MCF 10A (cell line): Measurements from ENCODE around the gene AKT1S1. TPM values are rescaled to one million over a fixed set of nuclear protein-coding genes. Genes with fewer than 3 reads are reported as not detected.
A peak's percentile ranks its signal among the peaks of the same experiment; 100 is the strongest.

Source experiments
- BruUV-seq: library from RNA; stranded (reverse); fragments of 400-500 nt; replicated peaks from 2 replicates; lab custom pipeline; 2021; lab: Mats Ljungman, UMichigan
- CTCF ChIA-PET: fragments of 300-600 bp; sonication (Branson Sonifier 250); formaldehyde crosslinking; extraction: SDS; loops from one replicate; lab custom pipeline; 2021; ENCODE audit warnings: antibody characterized with exemption, inconsistent platforms; lab: Yijun Ruan, JAX
- POLR2A ChIA-PET: fragments of 300-600, 350-650 bp; sonication (Branson Sonifier 250); formaldehyde crosslinking; extraction: SDS; loops from one replicate; lab custom pipeline; 2020; ENCODE audit warnings: antibody characterized with exemption, inconsistent platforms; lab: Yijun Ruan, JAX
- DNase-seq: peaks from one replicate; pipeline ENCODE4 v3.0.0-alpha.2; 2018; ENCODE audit not compliant: unreplicated experiment
- H3K27ac Mint-ChIP-seq: one replicate; pipeline ENCODE4 v1.8.0; 2022; ENCODE audit warnings: mild to moderate bottlenecking, low read depth, mixed read lengths; ENCODE audit not compliant: unreplicated experiment
- H3K27me3 Mint-ChIP-seq: one replicate; pipeline ENCODE4 v1.8.0; 2022; ENCODE audit warnings: mixed read lengths; ENCODE audit not compliant: insufficient read depth, unreplicated experiment
- H3K36me3 Mint-ChIP-seq: one replicate; pipeline ENCODE4 v1.8.0; 2022; ENCODE audit warnings: mild to moderate bottlenecking, moderate library complexity, mixed read lengths; ENCODE audit not compliant: insufficient read depth, unreplicated experiment
- H3K4me1 Mint-ChIP-seq: one replicate; pipeline ENCODE4 v1.8.0; 2022; ENCODE audit warnings: mixed read lengths; ENCODE audit not compliant: insufficient read depth, unreplicated experiment
- H3K4me3 Mint-ChIP-seq: one replicate; pipeline ENCODE4 v1.8.0; 2022; ENCODE audit warnings: mild to moderate bottlenecking, moderate library complexity, mixed read lengths; ENCODE audit not compliant: unreplicated experiment
- H3K9me3 Mint-ChIP-seq: one replicate; pipeline ENCODE4 v1.8.0; 2022; ENCODE audit warnings: mixed read lengths; ENCODE audit not compliant: unreplicated experiment
- intact Hi-C: fragments of 100-400 bp; cut with micrococcal nuclease; formaldehyde crosslinking; loops from 2 replicates; pipeline ENCODE4 v1.14.1; 2022
- total RNA-seq: library from RNA; stranded (reverse); gene quantifications from 2 replicates; pipeline ENCODE4 v1.2.3, GENCODE V29; 2022
- TF ChIP-seq, protein P1 (sequence below): fragments of 200-600 bp; IDR thresholded peaks from one replicate; pipeline ENCODE4 v1.8.0; 2022; ENCODE audit warnings: antibody characterized with exemption, mild to moderate bottlenecking; ENCODE audit not compliant: unreplicated experiment

The AKT1S1 gene
- total RNA-seq, 1 experiment from 2014 or later, result 74.7 TPM

DNA sequence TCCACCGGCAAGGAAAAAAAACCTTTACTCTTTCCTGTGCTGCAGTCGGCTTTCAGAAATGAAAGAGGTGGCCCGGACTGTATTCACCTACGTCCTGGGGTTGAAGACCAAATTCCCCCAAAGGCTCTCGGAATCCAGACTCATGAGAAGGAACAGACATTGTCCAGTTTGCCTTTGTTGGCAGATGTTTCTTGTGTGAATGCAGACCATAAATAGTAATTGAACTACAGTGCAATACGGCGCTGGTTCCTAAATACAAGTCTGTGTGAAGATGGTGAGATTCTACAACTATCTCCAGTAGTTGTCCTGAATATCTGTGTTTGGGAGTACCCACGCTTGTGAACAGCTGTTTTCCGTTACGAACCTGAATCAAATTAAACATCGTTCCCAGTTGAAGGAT is 37.4 kb downstream of the AKT1S1 start:
- H3K4me3 Mint-ChIP-seq, result no peak overlapping the region
- ChIA-PET POLR2A (interaction anchor here (0.7 to 1.5 kb wide), 2 partner anchors 8 to 544 kb away, joined by 3 to 6 read pairs; no protein-coding TSS in a partner anchor), CTCF (no interaction called here)
- intact Hi-C loops, result no loop called here
- DNase-seq, result no peak
- H3K36me3 Mint-ChIP-seq, result peaks cover 55% of the 10 kb centered on the region
- TF ChIP-seq, protein P1, sequence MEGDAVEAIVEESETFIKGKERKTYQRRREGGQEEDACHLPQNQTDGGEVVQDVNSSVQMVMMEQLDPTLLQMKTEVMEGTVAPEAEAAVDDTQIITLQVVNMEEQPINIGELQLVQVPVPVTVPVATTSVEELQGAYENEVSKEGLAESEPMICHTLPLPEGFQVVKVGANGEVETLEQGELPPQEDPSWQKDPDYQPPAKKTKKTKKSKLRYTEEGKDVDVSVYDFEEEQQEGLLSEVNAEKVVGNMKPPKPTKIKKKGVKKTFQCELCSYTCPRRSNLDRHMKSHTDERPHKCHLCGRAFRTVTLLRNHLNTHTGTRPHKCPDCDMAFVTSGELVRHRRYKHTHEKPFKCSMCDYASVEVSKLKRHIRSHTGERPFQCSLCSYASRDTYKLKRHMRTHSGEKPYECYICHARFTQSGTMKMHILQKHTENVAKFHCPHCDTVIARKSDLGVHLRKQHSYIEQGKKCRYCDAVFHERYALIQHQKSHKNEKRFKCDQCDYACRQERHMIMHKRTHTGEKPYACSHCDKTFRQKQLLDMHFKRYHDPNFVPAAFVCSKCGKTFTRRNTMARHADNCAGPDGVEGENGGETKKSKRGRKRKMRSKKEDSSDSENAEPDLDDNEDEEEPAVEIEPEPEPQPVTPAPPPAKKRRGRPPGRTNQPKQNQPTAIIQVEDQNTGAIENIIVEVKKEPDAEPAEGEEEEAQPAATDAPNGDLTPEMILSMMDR, result no peak
- BruUV-seq, result no TSS peak
- peaks cover 4% of the 10 kb centered on the region for H3K4me1 Mint-ChIP-seq
- H3K9me3 Mint-ChIP-seq, result no peaks in the 10 kb centered on the region
- no peaks in the 10 kb centered on the region for H3K27me3 Mint-ChIP-seq
- no peak overlapping the region for H3K27ac Mint-ChIP-seq

GRCh38 chr19:49838885-49839588 is 38.1 kb downstream of the AKT1S1 start:
- H3K36me3 Mint-ChIP-seq, result peaks cover 57% of the 10 kb centered on the region

DNA sequence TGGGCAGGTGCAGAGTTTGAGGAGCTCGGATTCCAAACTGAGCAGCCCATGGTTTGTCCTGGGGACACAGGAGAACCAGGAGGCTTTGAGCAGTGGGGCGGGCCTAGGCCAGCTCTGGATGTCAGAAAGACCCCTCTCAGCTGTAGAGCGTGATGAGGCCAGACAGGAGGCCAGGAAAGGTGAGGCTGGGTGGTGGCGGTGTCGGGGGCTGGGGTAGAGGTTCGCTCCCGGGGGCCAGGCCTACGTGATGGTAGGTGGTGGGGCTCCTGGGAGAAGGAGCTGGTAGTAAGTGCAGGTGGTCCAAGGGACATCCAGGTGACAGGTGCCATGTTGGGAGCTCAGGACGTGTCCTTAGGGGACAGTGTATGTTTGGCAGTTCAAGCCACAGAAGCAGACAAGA is 39.7 kb downstream of the AKT1S1 start:
- H3K36me3 Mint-ChIP-seq, result peaks cover 71% of the 10 kb centered on the region

More at GRCh38 chr19:49838885-49839588, 38.1 kb downstream of the AKT1S1 start:
- Mint-ChIP-seq H3K27ac (no peak overlapping the region), H3K4me1 (peaks cover 4% of the 10 kb centered on the region), H3K27me3 (no peaks in the 10 kb centered on the region), H3K4me3 (no peak overlapping the region), H3K9me3 (no peaks in the 10 kb centered on the region)
- POLR2A ChIA-PET, result interaction anchor here (0.7 to 1.5 kb wide), 3 partner anchors 9 to 545 kb away, joined by 3 to 6 read pairs (median 4); no protein-coding TSS in a partner anchor
- TSS peak; percentile 27 for BruUV-seq
- TF ChIP-seq, protein P1, result no peak
- no peak for DNase-seq
- intact Hi-C loops, result no loop called here
- CTCF ChIA-PET, result no interaction called here

DNA sequence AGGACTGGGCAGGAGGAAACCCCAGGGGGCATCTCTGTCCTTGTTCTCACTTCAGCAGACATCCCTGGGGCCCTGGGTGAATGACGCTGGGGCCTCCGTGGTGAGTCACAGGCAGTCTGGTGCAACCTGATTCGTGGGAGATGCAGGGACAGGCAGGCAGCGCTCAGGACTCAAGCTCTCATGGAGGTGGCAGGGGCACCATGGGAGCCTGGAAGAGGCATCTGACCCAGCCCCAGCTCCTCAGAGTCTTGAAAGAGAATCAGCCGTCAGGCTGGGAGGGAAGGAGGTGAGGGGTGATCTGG is 40.2 kb downstream of the AKT1S1 start:
- DNase-seq, result peak; percentile 68
- Mint-ChIP-seq H3K4me1 (peaks cover 4% of the 10 kb centered on the region), H3K4me3 (no peak overlapping the region), H3K36me3 (peaks cover 75% of the 10 kb centered on the region), H3K27me3 (no peaks in the 10 kb centered on the region), H3K9me3 (no peaks in the 10 kb centered on the region), H3K27ac (no peak overlapping the region)
- TF ChIP-seq, protein P1, result no peak
- CTCF ChIA-PET, result no interaction called here
- POLR2A ChIA-PET, result interaction anchor here (0.9 to 1.8 kb wide), 3 partner anchors 11 to 23 kb away, joined by 4 to 5 read pairs (median 5); partner anchors contain the start of gene FUZ
- no TSS peak for BruUV-seq
- intact Hi-C loops, result no loop called here

More for the DNA sequence above, 39.7 kb downstream of the AKT1S1 start:
- intact Hi-C loops, result no loop called here
- Mint-ChIP-seq H3K4me1 (peaks cover 4% of the 10 kb centered on the region), H3K27ac (no peak overlapping the region), H3K9me3 (no peaks in the 10 kb centered on the region), H3K4me3 (no peak overlapping the region), H3K27me3 (no peaks in the 10 kb centered on the region)
- BruUV-seq, result no TSS peak
- DNase-seq, result no peak
- TF ChIP-seq, protein P1, result no peak
- CTCF ChIA-PET, result no interaction called here
- POLR2A ChIA-PET, result interaction anchor here (0.9 to 1.8 kb wide), 3 partner anchors 11 to 24 kb away, joined by 4 to 5 read pairs (median 5); partner anchors contain the start of gene FUZ
